ENCODE results near the gene AMOTL1. TPM values are rescaled to one million over a fixed set of nuclear protein-coding genes. Genes with fewer than 3 reads are reported as not detected.

Gene AMOTL1
- total RNA-seq, 4 donors from 2014 or later: 2.5 to 19.0 (median 7.2) TPM

- H3K9me3 ChIP-seq: no peaks in the 10 kb centered on the region
- no peaks in the 10 kb centered on the region for H3K36me3 ChIP-seq
- no peak overlapping the region for H3K27ac ChIP-seq
- peaks cover 0 to 15% (median 0%) of the 10 kb centered on the region in 4 donors for H3K4me1 ChIP-seq
- no peak overlapping the region for H3K4me3 ChIP-seq
- TF ChIP-seq POLR2A (IDR thresholded peaks at IDR 0.05): no peak
- TF ChIP-seq, protein P1, sequence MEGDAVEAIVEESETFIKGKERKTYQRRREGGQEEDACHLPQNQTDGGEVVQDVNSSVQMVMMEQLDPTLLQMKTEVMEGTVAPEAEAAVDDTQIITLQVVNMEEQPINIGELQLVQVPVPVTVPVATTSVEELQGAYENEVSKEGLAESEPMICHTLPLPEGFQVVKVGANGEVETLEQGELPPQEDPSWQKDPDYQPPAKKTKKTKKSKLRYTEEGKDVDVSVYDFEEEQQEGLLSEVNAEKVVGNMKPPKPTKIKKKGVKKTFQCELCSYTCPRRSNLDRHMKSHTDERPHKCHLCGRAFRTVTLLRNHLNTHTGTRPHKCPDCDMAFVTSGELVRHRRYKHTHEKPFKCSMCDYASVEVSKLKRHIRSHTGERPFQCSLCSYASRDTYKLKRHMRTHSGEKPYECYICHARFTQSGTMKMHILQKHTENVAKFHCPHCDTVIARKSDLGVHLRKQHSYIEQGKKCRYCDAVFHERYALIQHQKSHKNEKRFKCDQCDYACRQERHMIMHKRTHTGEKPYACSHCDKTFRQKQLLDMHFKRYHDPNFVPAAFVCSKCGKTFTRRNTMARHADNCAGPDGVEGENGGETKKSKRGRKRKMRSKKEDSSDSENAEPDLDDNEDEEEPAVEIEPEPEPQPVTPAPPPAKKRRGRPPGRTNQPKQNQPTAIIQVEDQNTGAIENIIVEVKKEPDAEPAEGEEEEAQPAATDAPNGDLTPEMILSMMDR (IDR thresholded peaks at IDR 0.05): no peak
- no peaks in the 10 kb centered on the region for H3K27me3 ChIP-seq
- no peak for DNase-seq
Measured at GRCh38 chr11:94784884-94785283, 16.7 kb downstream of the AMOTL1 start.

DNA sequence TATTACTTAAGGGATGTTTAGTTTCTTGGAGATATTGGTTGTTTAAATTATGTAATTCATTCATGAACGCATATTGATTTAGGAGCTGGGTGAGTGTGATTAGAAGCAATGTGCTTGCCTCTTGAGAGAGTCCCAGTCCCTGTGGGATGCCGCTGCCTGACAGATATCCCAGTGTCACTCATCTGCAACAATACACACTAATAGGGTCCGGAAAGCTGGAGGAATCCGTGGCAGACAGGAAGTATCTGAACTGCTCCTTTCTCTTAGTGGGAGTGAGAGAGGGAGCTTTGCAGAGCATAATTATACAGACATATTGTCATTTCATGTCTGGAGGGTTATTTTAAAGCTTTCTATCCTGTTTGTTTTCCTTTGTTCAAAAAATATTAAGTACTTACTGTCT lies 17.4 kb downstream of the AMOTL1 start:
- H3K4me1 ChIP-seq: peaks cover 0 to 21% (median 0%) of the 10 kb centered on the region in 4 donors
- H3K27ac ChIP-seq: no peak overlapping the region

DNA sequence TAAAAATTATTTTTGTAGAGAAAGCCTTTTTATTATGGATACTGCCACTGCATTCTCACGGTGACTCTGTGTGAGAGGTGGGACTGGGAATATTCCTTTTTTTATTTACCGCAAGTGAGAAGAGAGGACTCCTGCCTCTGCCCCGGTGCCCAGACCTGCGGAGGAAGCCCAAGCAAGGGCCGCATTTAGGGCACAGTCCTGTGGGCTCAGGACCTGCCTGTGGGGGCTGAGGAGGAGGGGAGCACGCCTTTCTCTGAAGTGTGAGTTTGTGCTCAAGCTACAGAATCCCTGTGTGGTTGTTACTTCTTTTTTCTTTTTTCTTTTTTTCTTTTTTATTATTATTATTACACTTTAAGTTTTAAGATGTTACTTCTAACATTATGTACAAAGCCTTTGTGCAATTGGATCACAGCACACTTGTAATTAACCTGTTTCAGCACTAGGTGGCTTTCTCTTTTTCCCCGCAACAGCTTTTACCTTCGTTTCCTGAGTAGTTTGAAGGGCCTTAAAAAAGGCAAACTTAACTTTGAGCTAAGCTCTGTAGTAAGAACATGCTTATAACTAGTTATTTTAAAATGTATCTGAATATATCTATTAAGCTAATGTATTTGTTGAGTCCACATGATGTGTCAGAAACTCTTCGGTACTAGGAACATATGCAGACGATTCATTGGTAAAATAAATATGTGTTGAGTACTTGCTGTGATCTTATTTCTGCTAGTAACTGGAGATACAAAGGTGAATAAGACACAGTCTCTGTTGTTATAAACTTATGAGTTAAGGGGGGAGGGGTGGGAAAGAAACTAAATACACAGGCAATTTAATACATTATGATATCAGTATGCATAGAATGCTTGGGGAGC lies 18.3 kb downstream of the AMOTL1 start:
- no peak for TF ChIP-seq POLR2A (IDR thresholded peaks at IDR 0.05)
- TF ChIP-seq, protein P1 (IDR thresholded peaks at IDR 0.05): peak in 5 of 6 experiments; percentile 32 to 58 (median 57)
- Histone ChIP-seq H3K27ac (no peak overlapping the region), H3K27me3 (no peaks in the 10 kb centered on the region)

More for the DNA sequence above, 17.4 kb downstream of the AMOTL1 start:
- Histone ChIP-seq H3K4me3 (no peak overlapping the region), H3K9me3 (no peaks in the 10 kb centered on the region), H3K36me3 (no peaks in the 10 kb centered on the region), H3K27me3 (no peaks in the 10 kb centered on the region)
- TF ChIP-seq, protein P1 (IDR thresholded peaks at IDR 0.05): no peak
- no peak for TF ChIP-seq POLR2A (IDR thresholded peaks at IDR 0.05)
- no peak for DNase-seq

GRCh38 chr11:94787801-94788200 lies 19.6 kb downstream of the AMOTL1 start:
- no peak for DNase-seq
- H3K4me1 ChIP-seq: peaks cover 0 to 24% (median 0%) of the 10 kb centered on the region in 4 donors
- no peak overlapping the region for H3K4me3 ChIP-seq
- H3K36me3 ChIP-seq: no peaks in the 10 kb centered on the region
- peak overlapping the region in 2 of 4 donors; percentile 10 to 66 for H3K27ac ChIP-seq
- no peaks in the 10 kb centered on the region for H3K9me3 ChIP-seq
- TF ChIP-seq POLR2A (IDR thresholded peaks at IDR 0.05): no peak
- TF ChIP-seq, protein P1 (IDR thresholded peaks at IDR 0.05): no peak
- no peaks in the 10 kb centered on the region for H3K27me3 ChIP-seq

More for the DNA sequence above, 18.3 kb downstream of the AMOTL1 start:
- Histone ChIP-seq H3K4me1 (peaks cover 0 to 24% (median 0%) of the 10 kb centered on the region in 4 donors), H3K9me3 (no peaks in the 10 kb centered on the region), H3K4me3 (no peak overlapping the region), H3K36me3 (no peaks in the 10 kb centered on the region)
- DNase-seq: no peak

DNA sequence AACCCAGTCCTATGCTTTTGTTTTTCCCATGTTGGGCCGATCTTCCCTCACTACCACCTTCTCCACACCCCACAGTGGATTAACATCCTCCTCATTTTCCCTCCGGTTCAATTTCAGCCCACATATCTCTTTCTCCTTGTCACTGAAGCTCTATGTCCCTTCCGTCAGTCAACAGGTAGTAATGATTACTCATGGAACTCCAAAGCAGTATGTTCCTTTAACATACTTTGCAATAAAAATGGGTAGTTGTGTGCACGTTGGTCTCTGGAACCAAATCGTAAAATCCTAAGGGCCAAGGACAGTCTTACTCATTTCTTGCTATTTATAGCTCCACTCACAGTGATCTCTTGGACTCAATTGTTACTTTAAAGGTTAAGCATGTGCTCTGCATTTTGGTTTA lies 20.2 kb downstream of the AMOTL1 start:
- Histone ChIP-seq H3K27ac (peak overlapping the region in 2 of 4 donors; percentile 10 to 66), H3K36me3 (no peaks in the 10 kb centered on the region), H3K27me3 (no peaks in the 10 kb centered on the region), H3K4me3 (no peak overlapping the region), H3K4me1 (peaks cover 0 to 27% (median 0%) of the 10 kb centered on the region in 4 donors), H3K9me3 (no peaks in the 10 kb centered on the region)
- TF ChIP-seq POLR2A (IDR thresholded peaks at IDR 0.05): no peak
- TF ChIP-seq, protein P1 (IDR thresholded peaks at IDR 0.05): no peak
- DNase-seq: no peak
